Kidney (tissue), 14 donors: ENCODE results near the gene IGFALS. TPM values are rescaled to one million over a fixed set of nuclear protein-coding genes. Genes with fewer than 3 reads are reported as not detected.

Experiments used
- DNase-seq, 5 donors: peaks; one replicate each; pipeline ENCODE4 v3.0.0-alpha.2; 2013 to 2020
- FAIRE-seq: peaks from 2 replicates; lab custom pipeline; 2012; peaks lifted over from hg19 to GRCh38; lab: Jason Lieb, UNC
- H3K27ac ChIP-seq, 2 donors: one replicate each; pipeline ENCODE4 v1.7.0; 2013; ENCODE audit warnings: low read depth in 2 of 2, low read length in 2 of 2, inconsistent platforms in 1 of 2
- H3K27me3 ChIP-seq: one replicate; pipeline ENCODE4 v1.7.1; 2013; ENCODE audit warnings: low read length, inconsistent platforms; ENCODE audit not compliant: control insufficient read depth, insufficient read depth
- H3K36me3 ChIP-seq, 3 donors: one replicate each; pipeline versions ENCODE4 v1.7.0 to v1.7.1; 2013; ENCODE audit warnings: low read length in 3 of 3, control low read depth in 1 of 3, inconsistent platforms in 1 of 3; ENCODE audit not compliant: insufficient read depth in 3 of 3, control insufficient read depth in 2 of 3
- H3K4me1 ChIP-seq, 3 donors: one replicate each; pipeline versions ENCODE4 v1.7.0 to v1.7.1; 2013; ENCODE audit warnings: low read length in 3 of 3, inconsistent platforms in 1 of 3, low read depth in 1 of 3; ENCODE audit not compliant: control insufficient read depth in 2 of 3, insufficient read depth in 2 of 3
- H3K4me3 ChIP-seq, 3 donors: one replicate each; pipeline versions ENCODE4 v1.7.0 to v1.8.1; 2013; ENCODE audit warnings: low read length in 3 of 3, control low read depth in 1 of 3, inconsistent platforms in 1 of 3
- H3K9ac ChIP-seq, 3 donors: one replicate each; pipeline versions ENCODE4 v1.7.0 to v1.7.1; 2013; ENCODE audit warnings: low read length in 3 of 3, control low read depth in 1 of 3, inconsistent platforms in 1 of 3
- H3K9me3 ChIP-seq, 3 donors: one replicate each; pipeline versions ENCODE4 v1.7.0 to v1.7.1; 2013; ENCODE audit warnings: low read length in 3 of 3, control low read depth in 1 of 3, inconsistent platforms in 1 of 3; ENCODE audit not compliant: control insufficient read depth in 2 of 3, insufficient read depth in 1 of 3
- CTCF ChIP-seq: IDR thresholded peaks from 3 replicates; pipeline ENCODE4 v1.5.1; 2012; ENCODE audit warnings: mild to moderate bottlenecking, moderate library complexity, borderline replicate concordance; ENCODE audit not compliant: insufficient read depth; ENCODE audit errors: extremely low read depth
- intact Hi-C: fragments of 100-400 bp; cut with DNase I; formaldehyde crosslinking; loops from one replicate; pipeline ENCODE4 v1.11.1; 2022
- polyA plus RNA-seq: library from polyadenylated mRNA; stranded (reverse); fragments of 350-450 nt; fragmentation: Illumina TruSeq; extraction: RNeasy Lipid Tissue Mini Kit (QIAGEN cat#74804); gene quantifications from one replicate; pipeline ENCODE4 v1.2.3, GENCODE V29; 2014; ENCODE audit warnings: low read depth, low replicate concordance; ENCODE audit not compliant: insufficient read depth
- total RNA-seq: library from RNA; stranded (reverse); fragmentation: NEBNext Ultra II Directional; extraction: Animal tissue kit (Norgen Biotek cat#: 25700); gene quantifications from one replicate; pipeline ENCODE4 v1.2.1, GENCODE V29; 2021
- donor health status: control.
- donor health status: control.
- donor health status: control.
- donor health status: control.
- donor health status: control.
- donor health status: DM: yes; HTN: yes; CAD: no.
- donor health status: Normal renal cell carcinoma (clear cell type).

Gene IGFALS
- total and polyA plus RNA-seq, 2 donors from 2014 or later: 1.4 to 2.9 TPM

DNA sequence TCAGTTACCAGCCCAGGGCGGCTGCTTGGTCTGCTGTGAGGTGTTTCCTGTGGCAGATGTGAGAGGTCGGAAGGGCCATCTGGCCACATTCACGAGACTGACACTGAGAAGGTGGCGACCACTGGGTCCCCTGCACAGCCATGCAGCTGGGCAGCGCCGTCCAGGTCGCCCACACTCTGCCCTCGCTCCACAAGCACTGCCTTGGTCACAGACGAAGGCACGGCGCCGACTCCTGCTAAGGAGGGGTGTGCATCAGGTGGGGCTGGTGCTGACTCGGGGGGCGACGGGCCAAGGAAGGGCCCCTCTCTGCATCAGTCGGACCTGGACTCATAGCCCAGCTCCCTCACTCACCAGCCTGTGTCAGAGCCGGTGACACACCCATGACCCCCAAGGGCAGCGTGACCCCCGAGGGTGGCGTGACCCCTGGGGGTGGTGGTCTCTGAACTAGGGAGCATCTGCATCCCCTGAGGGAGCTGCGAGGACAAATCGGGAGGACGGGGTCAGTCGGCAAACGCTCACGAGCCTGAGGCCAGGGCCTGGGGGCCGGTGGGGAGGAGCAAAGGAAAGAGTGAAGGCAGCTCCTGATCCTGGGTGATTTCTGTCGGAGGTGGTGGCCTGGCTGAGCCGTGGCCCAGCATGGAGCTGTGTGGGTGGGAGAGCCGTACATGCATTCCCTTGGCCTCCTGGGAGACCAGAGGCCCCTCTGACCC, 52.6 kb downstream of the IGFALS start:
- no peaks in the 10 kb centered on the region for H3K4me1 ChIP-seq
- FAIRE-seq (no peak), DNase-seq (no peak)
- H3K27me3 ChIP-seq: no peaks in the 10 kb centered on the region
- no peak overlapping the region for H3K4me3 ChIP-seq
- peaks cover 0 to 8% (median 0%) of the 10 kb centered on the region in 3 donors for H3K9me3 ChIP-seq
- no peak overlapping the region for H3K27ac ChIP-seq
- no peak for TF ChIP-seq CTCF
- H3K9ac ChIP-seq: no peak overlapping the region
- intact Hi-C loops: no loop called here
- peaks cover 0 to 12% (median 11%) of the 10 kb centered on the region in 3 donors for H3K36me3 ChIP-seq

Other genes with a start within 250 kb of the IGFALS start
- gene IFT140, start 181.6 kb downstream of the IGFALS start, total RNA-seq: 38.0 TPM
- 13.5 TPM for gene IFT140, start 181.6 kb downstream of the IGFALS start, polyA plus RNA-seq
- gene CRAMP1, start 181.3 kb downstream of the IGFALS start, total RNA-seq: 20.0 TPM
- gene CRAMP1, start 181.3 kb downstream of the IGFALS start, polyA plus RNA-seq: 2.9 TPM
- gene JPT2, start 115.4 kb downstream of the IGFALS start, total RNA-seq: 89.3 TPM
- 32.8 TPM for gene JPT2, start 115.4 kb downstream of the IGFALS start, polyA plus RNA-seq
- 67.7 TPM for gene MAPK8IP3, start 87.5 kb downstream of the IGFALS start, total RNA-seq
- 10.6 TPM for gene MAPK8IP3, start 87.5 kb downstream of the IGFALS start, polyA plus RNA-seq
- gene NME3, start 22.2 kb downstream of the IGFALS start, total RNA-seq: 70.8 TPM
- 123 TPM for gene NME3, start 22.2 kb downstream of the IGFALS start, polyA plus RNA-seq
- 23.8 TPM for gene EME2, start 20.9 kb downstream of the IGFALS start, total RNA-seq
- gene EME2, start 20.9 kb downstream of the IGFALS start, polyA plus RNA-seq: 5.1 TPM
- 61.7 TPM for gene MRPS34, start 20.6 kb downstream of the IGFALS start, total RNA-seq
- 187 TPM for gene MRPS34, start 20.6 kb downstream of the IGFALS start, polyA plus RNA-seq
- 57.7 TPM for gene SPSB3, start 11.1 kb downstream of the IGFALS start, total RNA-seq
- gene SPSB3, start 11.1 kb downstream of the IGFALS start, polyA plus RNA-seq: 55.1 TPM
- gene NUBP2, start 10.7 kb downstream of the IGFALS start, total RNA-seq: 42.8 TPM
- gene NUBP2, start 10.7 kb downstream of the IGFALS start, polyA plus RNA-seq: 71.1 TPM
- 48.1 TPM for gene HAGH, start 33.1 kb upstream of the IGFALS start, total RNA-seq
- 258 TPM for gene HAGH, start 33.1 kb upstream of the IGFALS start, polyA plus RNA-seq
- 36.4 TPM for gene FAHD1, start 33.5 kb upstream of the IGFALS start, total RNA-seq
- gene FAHD1, start 33.5 kb upstream of the IGFALS start, polyA plus RNA-seq: 108 TPM
- 0.16 TPM for gene MEIOB, start 78.5 kb upstream of the IGFALS start, total RNA-seq
- gene MEIOB, start 78.5 kb upstream of the IGFALS start, polyA plus RNA-seq: 1.4 TPM
- 0.19 TPM for gene HS3ST6, start 124.7 kb upstream of the IGFALS start, total RNA-seq
- 0.73 TPM for gene HS3ST6, start 124.7 kb upstream of the IGFALS start, polyA plus RNA-seq
- 32.0 TPM for gene MSRB1, start 149.5 kb upstream of the IGFALS start, total RNA-seq
- 189 TPM for gene MSRB1, start 149.5 kb upstream of the IGFALS start, polyA plus RNA-seq
- gene RPL3L, start 161.0 kb upstream of the IGFALS start, total RNA-seq: not detected
- gene RPL3L, start 161.0 kb upstream of the IGFALS start, polyA plus RNA-seq: not detected
- gene NDUFB10, start 165.8 kb upstream of the IGFALS start, total RNA-seq: 123 TPM
- 432 TPM for gene NDUFB10, start 165.8 kb upstream of the IGFALS start, polyA plus RNA-seq
- 1,550 TPM for gene RPS2, start 171.1 kb upstream of the IGFALS start, total RNA-seq
- gene RPS2, start 171.1 kb upstream of the IGFALS start, polyA plus RNA-seq: 2,018 TPM
- gene RNF151, start 173.2 kb upstream of the IGFALS start, total RNA-seq: not detected
- not detected for gene RNF151, start 173.2 kb upstream of the IGFALS start, polyA plus RNA-seq
- gene TBL3, start 178.3 kb upstream of the IGFALS start, total RNA-seq: 33.3 TPM
- 38.5 TPM for gene TBL3, start 178.3 kb upstream of the IGFALS start, polyA plus RNA-seq
- gene NOXO1, start 187.8 kb upstream of the IGFALS start, total RNA-seq: 0.57 TPM
- 0.58 TPM for gene NOXO1, start 187.8 kb upstream of the IGFALS start, polyA plus RNA-seq
- 25.0 TPM for gene GFER, start 190.5 kb upstream of the IGFALS start, total RNA-seq
- gene GFER, start 190.5 kb upstream of the IGFALS start, polyA plus RNA-seq: 45.6 TPM
- 2.2 TPM for gene SYNGR3, start 196.3 kb upstream of the IGFALS start, total RNA-seq
- 4.6 TPM for gene SYNGR3, start 196.3 kb upstream of the IGFALS start, polyA plus RNA-seq
- 34.9 TPM for gene ZNF598, start 216.1 kb upstream of the IGFALS start, total RNA-seq
- 14.3 TPM for gene ZNF598, start 216.1 kb upstream of the IGFALS start, polyA plus RNA-seq
- not detected for gene NPW, start 226.1 kb upstream of the IGFALS start, total RNA-seq
- gene NPW, start 226.1 kb upstream of the IGFALS start, polyA plus RNA-seq: not detected
- gene NHERF2, start 233.2 kb upstream of the IGFALS start, total RNA-seq: 238 TPM
- 405 TPM for gene NHERF2, start 233.2 kb upstream of the IGFALS start, polyA plus RNA-seq